ENCODE data around the gene BBS2.

- TF ChIP-seq NR2C2 (CRISPR knock-in tag; IDR thresholded peaks at IDR 0.05) (no peak), NR2C2 (tag; IDR thresholded peaks at IDR 0.05) (no peak), ZNF274 (IDR thresholded peaks at IDR 0.05; ENCODE audit: borderline replicate concordance, low read depth, low read length) (no peak), ZZZ3 (IDR thresholded peaks at IDR 0.05) (no peak)
Observed at GRCh38 chr16:56532714-56533113, 12.9 kb upstream of the BBS2 start.

All from K562 (cell line).